ENCODE results near the gene KCNC1.

The KCNC1 gene

GRCh38 chr11:17730608-17731462 lies 3.7 kb upstream of the KCNC1 start:
- peak; percentile 97 for TF ChIP-seq CTCF (IDR thresholded peaks at IDR 0.05; ENCODE audit: low read length, missing control alignments)
- DNase-seq (ENCODE audit: low read depth): peak; percentile 78
- H3K4me3 ChIP-seq (replicated peaks; ENCODE audit: low read depth, low read length): no peak overlapping the region

GRCh38 chr11:17733261-17733660 lies 1.3 kb upstream of the KCNC1 start:
- H3K4me3 ChIP-seq (replicated peaks; ENCODE audit: low read depth, low read length): no peak overlapping the region
- DNase-seq (ENCODE audit: low read depth): no peak
- TF ChIP-seq CTCF (IDR thresholded peaks at IDR 0.05; ENCODE audit: low read length, missing control alignments): no peak

GRCh38 chr11:17734986-17735817 lies 621 bp downstream of the KCNC1 start:
- TF ChIP-seq CTCF (IDR thresholded peaks at IDR 0.05; ENCODE audit: low read length, missing control alignments): no peak
- H3K4me3 ChIP-seq (replicated peaks; ENCODE audit: low read depth, low read length): no peak overlapping the region
- DNase-seq (ENCODE audit: low read depth): peak; percentile 71

- no peak for DNase-seq (ENCODE audit: low read depth)
- H3K4me3 ChIP-seq (replicated peaks; ENCODE audit: low read depth, low read length): no peak overlapping the region
- no peak for TF ChIP-seq CTCF (IDR thresholded peaks at IDR 0.05; ENCODE audit: low read length, missing control alignments)
Measured at GRCh38 chr11:17735818-17736578, 1.4 kb downstream of the KCNC1 start.

GRCh38 chr11:17736579-17736893 lies 2.0 kb downstream of the KCNC1 start:
- H3K4me3 ChIP-seq (replicated peaks; ENCODE audit: low read depth, low read length): no peak overlapping the region
- TF ChIP-seq CTCF (IDR thresholded peaks at IDR 0.05; ENCODE audit: low read length, missing control alignments): no peak
- DNase-seq (ENCODE audit: low read depth): no peak

- TF ChIP-seq CTCF (IDR thresholded peaks at IDR 0.05; ENCODE audit: low read length, missing control alignments): no peak
- no peak for DNase-seq (ENCODE audit: low read depth)
- H3K4me3 ChIP-seq (replicated peaks; ENCODE audit: low read depth, low read length): no peak overlapping the region
Measured at GRCh38 chr11:17736930-17737817, 2.6 kb downstream of the KCNC1 start.
